ENCODE measurements around the gene MTUS2.

Gene MTUS2

GRCh38 chr13:29115842-29116241, 295.7 kb downstream of the MTUS2 start:
- no peak for DNase-seq

GRCh38 chr13:29117663-29118062, 297.5 kb downstream of the MTUS2 start:
- no peak for DNase-seq

DNA sequence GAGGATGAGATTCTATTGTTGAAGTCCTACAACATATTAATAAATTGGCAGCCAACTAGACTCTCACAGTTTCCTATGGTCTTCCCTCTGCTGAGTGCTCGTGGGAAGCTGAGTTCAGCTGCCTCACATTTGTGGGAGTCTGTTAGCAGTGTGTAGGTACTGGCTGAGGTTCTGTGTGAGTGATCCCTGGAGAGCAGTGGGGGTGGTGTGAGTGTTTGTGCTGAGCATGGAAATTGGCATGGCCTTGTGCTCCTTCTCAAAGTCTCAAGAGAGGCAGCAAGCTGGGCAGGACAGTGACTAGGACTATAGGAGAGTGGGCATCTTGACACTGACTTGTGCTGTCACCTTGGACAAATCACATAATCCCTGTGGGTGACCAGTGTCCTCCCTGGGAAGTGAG, 298.3 kb downstream of the MTUS2 start:
- no peak for DNase-seq

- no peak for DNase-seq
Observed at GRCh38 chr13:29125191-29125933, 305.2 kb downstream of the MTUS2 start.

DNA sequence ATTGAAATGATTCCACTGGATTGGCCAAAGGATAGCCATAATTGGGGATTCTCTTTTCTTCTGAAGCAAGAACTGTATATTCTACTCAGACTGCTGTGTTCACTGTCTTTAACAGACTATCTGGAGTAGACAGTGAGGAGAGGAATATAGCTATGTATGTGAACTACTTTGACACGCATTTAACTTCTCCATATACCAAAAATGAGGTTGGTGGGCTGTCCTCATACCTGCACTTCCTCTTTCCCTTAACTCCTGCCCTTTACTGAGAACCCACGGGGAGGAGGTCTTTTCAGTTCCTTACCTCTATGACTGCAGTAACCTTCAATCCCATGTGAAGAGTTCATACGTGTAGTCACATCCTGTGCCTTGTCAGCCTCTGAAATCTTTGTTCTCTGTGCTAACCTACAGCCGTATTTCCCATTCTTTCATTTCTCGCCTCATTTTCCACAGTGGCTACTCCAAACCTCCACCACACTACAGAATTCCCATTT, 305.8 kb downstream of the MTUS2 start:
- no peak for DNase-seq

DNA sequence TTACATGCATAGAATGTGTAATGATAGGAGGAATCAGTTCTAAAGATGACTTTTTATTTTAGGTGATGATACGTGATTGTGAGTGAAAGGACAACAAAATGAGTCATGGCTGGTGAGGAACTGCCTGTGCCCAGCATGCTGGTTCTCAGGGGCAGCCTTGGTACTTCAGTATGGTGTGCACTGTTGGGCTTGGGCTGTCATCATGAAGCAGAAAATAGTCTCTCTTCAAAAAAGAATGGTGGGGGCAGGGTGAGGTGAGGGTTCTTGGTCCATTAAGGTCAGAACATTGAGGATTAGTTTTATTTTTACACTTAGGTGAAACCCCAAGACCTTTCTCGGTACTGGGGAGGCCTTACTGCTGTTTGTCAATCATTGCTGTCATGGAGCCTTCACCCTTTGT, 309.5 kb downstream of the MTUS2 start:
- DNase-seq, result no peak

DNA sequence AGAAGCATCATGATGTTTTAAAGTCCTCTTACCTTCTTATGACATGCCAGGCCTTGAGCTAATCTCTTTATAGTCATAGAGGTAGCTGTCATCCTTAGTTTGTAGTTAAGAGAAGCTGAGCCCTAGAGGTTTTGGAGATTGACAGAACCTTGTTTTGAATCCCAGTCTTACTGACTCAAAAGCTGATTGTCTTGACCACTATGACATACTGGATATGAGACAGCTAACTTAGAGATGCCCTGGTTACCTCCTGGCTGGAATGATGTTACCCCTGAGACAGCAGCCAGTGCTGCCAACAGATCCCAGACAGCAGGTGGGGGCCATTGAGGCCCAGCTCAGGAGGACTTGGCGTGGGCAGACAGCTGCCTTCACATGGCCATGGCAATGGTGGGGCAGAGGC, 311.0 kb downstream of the MTUS2 start:
- no peak for DNase-seq

DNA sequence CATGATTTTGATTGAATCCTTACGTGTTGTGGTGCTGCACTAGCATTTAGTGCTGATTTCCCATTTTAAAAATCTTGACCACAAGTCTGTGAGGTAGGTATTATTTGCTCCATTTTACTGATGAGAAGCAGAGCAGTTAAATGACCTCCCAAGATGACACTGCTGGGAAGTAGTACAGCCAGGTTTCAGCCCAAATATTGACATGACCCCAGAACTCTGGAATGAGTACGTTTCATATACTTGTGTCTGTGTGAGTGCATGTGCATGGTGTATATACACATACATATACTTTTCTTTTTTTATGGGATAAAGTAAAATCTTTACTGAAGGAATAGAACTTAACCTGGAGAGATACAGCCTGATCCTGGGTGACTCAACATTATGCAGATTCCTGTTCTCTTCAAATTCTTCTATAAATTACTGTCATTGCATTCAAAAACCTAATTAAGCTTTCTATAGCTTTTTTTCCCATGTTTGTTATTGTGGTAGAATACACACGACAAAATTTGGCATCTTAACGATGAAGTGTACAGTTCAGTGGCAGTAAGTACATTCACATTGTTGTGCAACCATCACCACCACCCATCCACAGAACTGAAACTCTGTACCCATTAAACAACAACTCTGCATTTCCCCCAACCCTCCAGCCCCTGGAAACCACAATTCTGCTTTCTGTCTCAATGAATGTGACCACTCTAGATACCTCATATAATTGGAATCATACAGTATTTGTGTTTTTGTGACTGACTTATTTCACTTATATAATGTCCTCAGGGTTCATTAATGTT, 311.9 kb downstream of the MTUS2 start:
- DNase-seq, result no peak

DNA sequence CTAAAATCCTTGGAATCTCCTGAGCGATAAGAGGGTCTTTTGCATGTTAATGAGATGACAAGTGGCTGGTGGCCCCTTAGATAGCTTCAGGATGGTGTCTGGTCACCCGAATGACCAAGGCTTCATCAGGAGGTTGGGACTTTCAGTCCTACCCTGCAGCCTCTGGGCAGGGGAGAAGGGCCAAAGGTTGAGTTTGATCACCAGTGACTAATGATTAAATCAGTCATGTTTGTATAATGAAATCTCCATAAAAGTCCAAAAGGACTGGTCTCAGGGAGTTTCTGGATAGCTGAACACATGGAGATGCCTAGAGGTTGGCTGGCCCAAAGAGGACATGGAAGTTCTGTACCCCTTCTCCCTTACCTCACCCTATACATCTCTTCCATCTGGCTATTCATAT, 316.2 kb downstream of the MTUS2 start:
- no peak for DNase-seq

DNA sequence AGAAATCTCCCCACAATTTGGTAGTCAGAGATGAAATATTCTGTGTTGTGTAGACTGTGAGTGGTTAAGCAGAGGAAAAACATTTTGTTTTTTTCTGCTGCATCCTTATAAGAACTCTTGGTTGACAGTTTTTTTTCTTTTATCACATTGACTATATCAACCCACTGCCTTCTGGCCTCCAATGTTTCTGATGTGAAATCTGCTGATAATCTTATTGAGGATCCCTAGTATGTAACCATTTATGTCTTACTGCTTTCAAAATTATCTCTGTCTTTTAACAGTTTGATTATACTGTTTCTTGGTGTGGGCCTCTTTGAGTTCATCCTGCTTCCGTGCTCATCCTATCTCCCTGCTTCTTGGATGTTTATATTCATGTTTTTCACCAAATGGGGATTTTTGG, 316.9 kb downstream of the MTUS2 start:
- DNase-seq, result no peak

- DNase-seq, result no peak
Observed at GRCh38 chr13:29137995-29138394, 317.9 kb downstream of the MTUS2 start.

- no peak for DNase-seq
Observed at GRCh38 chr13:29140277-29140676, 320.1 kb downstream of the MTUS2 start.

DNA sequence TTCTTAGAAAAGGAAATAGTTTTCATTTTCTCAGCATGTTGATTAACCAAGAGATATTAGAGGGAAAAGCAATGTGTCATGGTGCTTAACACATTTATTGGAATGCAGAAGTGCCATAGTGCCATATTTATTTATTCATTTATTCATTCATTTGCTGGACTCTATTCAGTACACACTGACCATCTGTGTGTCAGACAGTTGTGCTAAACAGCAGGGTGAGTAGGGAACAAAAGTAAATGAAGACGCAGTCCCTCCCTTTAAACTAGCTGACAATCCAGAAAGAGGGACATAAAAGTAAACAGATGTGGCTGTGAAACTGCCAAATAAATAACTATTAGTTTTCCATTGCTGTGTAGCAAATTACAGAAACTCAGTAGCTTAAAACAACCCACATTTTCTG, 323.7 kb downstream of the MTUS2 start:
- no peak for DNase-seq

DNA sequence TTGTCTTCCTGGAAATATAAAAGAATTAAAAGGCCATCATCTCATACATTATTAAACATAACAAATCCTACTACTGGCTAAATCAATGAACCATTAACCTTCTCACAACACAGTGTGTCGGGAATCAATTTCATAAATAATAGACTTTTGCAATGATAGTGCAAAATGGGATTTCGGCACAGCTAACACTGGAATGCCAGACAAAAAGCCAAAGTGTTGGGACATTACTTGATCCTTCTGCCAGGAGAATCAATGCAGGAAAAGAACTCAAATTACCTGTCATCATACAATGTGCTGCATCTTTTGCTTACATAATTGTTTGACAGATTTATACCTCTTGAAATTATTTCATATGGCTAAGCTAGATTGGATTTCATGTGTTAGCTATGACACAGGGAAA, 334.3 kb downstream of the MTUS2 start:
- DNase-seq, result no peak

DNA sequence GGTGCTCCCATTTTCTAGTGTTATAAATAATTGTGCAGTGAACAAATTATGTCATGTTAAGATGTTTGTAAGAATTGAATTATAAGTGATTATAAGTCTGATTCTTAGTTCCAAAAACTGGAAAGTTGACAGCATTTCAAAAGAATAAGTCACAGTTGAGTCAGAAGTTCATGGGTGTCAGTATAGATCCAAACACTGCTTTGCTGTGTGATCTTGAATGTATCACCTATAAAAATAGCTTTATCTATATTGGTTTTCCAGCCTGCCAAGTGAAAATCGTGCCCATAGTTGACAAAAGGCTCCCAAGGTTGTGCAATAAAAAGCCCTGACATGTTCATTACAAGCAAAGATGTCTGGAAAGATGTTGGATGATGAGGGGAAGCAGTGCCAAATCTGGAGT, 336.0 kb downstream of the MTUS2 start:
- no peak for DNase-seq

GRCh38 chr13:29159871-29160270, 339.7 kb downstream of the MTUS2 start:
- no peak for DNase-seq

- DNase-seq, result no peak
Observed at GRCh38 chr13:29160862-29161261, 340.7 kb downstream of the MTUS2 start.

DNA sequence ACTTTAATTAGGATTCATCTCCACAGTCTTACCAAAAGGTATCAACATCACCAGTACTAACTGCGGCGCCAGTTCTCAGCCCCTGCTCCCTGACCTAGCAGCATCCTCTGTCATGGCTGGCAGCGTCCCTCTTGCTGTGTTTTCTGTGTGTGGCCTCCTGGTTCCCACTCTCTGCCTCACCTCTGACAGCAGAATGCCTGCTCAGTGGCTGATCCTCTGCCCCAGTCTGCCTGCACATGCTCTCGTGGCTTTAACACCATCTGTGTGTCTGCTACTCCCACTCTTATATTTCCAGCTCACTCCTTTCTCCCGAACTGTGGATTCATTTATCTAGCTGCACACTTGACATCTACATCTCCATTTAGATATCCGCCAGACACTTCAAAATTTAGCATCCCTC, 341.5 kb downstream of the MTUS2 start:
- no peak for DNase-seq

DNA sequence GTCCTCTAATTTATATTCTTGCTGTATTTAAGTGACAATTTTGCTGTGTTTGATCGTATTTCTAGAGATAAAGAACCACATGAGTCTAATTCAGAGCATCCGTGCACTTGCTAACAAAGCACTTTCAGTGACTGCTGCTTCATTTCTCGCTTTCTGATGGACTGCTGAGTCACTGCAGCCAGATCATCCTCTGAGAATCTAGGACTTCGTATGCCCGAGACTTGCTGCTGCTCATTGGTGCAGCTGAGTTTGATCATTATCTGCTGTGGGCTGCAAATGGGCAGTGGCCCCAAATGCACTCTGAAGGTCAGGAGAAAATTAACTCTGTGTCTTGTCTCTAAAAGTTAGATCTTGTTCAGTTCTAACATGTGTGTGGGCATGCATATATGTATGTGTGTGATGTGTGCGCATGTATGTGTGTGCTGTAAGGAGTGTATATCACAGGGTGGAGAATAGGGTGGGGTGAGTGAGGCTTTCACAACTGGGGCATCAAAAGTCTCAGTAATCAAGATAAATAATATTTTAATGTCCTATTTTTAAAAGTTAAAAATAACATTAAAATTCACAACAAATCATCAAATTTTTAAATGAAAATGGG, 342.6 kb downstream of the MTUS2 start:
- DNase-seq, result no peak

DNA sequence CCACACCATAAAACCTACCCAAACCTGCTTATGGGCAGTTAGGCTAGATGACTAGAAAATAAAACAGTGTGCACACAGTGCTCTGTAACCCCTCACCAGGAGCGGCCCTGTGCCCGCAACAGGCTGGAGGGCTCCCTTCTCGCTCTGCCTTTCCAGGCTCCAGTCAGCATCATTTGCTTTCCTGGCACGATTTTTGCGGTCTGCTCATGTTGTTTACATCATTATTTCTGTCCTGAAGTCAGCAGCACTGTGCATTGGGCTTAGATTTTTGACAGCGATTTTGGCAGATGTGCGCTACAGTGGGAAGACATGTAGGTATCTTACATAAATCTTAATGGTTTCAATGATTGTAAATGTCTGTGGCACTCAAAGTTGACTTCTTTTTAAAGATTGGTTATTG, 344.0 kb downstream of the MTUS2 start:
- no peak for DNase-seq

DNA sequence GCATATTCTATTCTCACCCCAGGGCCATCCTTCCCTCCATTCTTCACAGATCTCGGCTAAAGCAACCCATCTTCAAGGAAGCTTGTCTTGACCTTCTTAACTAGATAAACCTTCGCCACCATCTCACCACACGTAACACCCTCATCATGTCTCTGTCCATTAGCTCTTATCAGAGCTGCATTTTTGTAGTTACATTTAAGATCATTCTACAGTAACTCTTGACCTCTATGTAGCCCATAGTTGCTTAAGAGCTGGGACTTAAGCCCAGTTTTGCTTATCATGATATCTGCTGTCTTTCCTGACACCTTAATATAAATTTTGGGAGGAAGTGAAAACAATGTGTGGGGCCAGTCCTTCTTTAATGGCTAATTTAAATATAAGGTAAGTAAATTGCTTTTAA, 345.1 kb downstream of the MTUS2 start:
- no peak for DNase-seq

DNA sequence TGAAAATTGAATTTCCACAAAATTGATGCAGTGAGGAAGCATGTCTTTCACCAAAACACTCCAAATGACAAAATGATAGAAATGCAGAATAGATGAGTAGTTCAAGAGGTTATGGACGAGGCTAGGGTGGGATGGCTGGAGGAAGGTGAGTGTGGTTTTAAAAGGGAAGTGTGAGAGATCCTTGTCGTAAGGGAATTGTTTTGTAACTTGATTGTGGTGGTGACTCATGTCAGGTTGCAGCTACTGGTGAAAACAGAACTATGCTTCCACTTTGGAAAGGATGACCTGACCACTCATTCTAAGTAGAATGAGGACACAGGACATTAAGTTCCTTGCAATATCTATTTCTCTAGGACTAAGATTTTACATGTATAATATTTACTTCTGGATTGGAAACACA, 345.7 kb downstream of the MTUS2 start:
- DNase-seq, result no peak

GRCh38 chr13:29170436-29171082, 350.4 kb downstream of the MTUS2 start:
- no peak for DNase-seq

DNA sequence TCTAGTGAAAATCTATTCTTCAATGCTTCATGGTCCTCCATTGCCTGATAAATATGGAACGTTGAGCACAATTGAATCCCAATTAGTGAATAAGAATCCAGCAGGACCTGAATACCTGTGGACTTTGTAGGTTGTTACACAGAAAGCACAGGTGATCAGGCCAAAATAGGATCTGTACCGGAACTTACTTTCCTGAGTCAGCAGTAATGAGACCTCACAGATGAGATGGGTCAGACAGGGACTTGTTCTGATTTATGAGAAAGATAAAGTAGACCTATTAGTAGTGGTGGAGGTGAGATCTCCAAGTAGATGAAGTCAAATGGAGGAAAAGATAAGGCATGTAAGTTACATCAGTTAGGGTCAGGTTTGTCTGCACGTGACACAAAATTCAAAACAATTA, 351.1 kb downstream of the MTUS2 start:
- DNase-seq, result no peak

All from activated CD4-positive, alpha-beta T cell treated with anti-CD3 and anti-CD28 coated beads for 1 hour (primary cell).